ENCODE results near the gene MAP2K2. TPM values are rescaled to one million over a fixed set of nuclear protein-coding genes. Genes with fewer than 3 reads are reported as not detected.

Gene MAP2K2
- total and polyA plus RNA-seq, 9 of the 15 experiments (the other 6 are each of a cell fraction or from before 2014, with no cell fraction given) = 1.0 to 151 (median 58.3) TPM

DNA sequence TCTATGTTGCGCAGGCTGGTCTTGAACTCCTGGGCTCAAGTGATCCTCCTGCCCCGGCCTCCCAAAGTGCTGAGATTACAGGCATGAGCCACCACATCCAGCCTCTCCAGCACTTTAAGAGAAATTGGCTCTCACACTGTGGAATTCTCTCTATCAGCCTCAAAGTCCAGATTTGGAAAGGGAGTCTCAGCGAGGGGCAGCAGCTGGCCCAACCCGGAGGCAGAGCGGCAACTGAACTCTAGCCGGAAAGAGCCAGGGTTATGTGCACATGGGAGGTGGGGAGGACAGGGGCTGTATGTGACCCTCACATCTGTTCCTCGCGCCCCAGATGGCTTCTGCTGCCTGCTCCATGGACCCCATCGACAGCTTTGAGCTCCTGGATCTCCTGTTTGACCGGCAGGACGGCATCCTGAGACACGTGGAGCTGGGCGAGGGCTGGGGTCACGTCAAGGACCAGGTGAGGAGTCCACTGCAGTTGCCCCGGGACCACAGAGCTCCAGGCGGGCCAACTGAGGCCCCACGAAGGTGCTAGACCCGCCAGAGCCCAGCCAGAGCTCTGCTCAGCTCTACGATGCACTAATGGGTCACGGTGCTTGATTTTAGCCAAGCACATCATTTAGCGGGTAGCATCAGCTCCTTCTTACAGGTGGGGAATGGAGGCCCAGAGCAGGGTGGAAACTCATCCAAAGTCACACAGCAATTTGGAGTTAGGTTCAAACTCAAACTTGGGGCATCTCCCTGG is 30.8 kb upstream of the MAP2K2 start:
- CTCF ChIA-PET (ENCODE audit: low intra/inter-chr PET ratio) = no interaction called here
- H3K4me3 ChIP-seq = no peak overlapping the region
- POLR2A ChIA-PET = interaction anchor here (0.6 to 1.5 kb wide), 5 partner anchors 11 to 1765 kb away, joined by 3 to 5 read pairs (median 3); partner anchors contain the start of gene EEF2
- H3K27me3 ChIP-seq (ENCODE audit: control insufficient read depth in 2 of 2, insufficient read depth in 2 of 2, low read length in 2 of 2) = peaks cover 11 to 28% of the 10 kb centered on the region in 2 experiments; a peak in 4 of 5 replicates
- peak overlapping the region in 1 of 2 experiments; percentile 71; a peak in 1 of 4 replicates for H3K9ac ChIP-seq (ENCODE audit: insufficient read depth in 1 of 2, low read depth in 2 of 2, low read length in 2 of 2)
- DNase-seq (ENCODE audit: extremely low read depth in 1 of 4, low spot score in 3 of 4) (peak in 1 of 4 experiments; percentile 4), FAIRE-seq (no peak), ATAC-seq (no peak)
- no peak overlapping the region for H3K27ac ChIP-seq (ENCODE audit: extremely low read depth, low read depth, low read length)
- no peaks in the 10 kb centered on the region for H4K20me1 ChIP-seq (replicated peaks; ENCODE audit: control insufficient read depth, insufficient read depth, low read length)
- intact Hi-C loops (cut with micrococcal nuclease) = no loop called here
- H2AFZ ChIP-seq (ENCODE audit: low read depth, low read length) = no peak overlapping the region
- H3K79me2 ChIP-seq (ENCODE audit: control insufficient read depth, insufficient read depth, low read length) = no peaks in the 10 kb centered on the region
- WGBS (ENCODE audit: insufficient coverage, low coverage, missing lambda C conversion rate) = 20% methylated on average over 21 of the region's 21 CpGs
- no peaks in the 10 kb centered on the region for H3K9me1 ChIP-seq (ENCODE audit: control insufficient read depth, insufficient read depth, low read length)
- peaks cover 2 to 19% of the 10 kb centered on the region in 2 experiments; a peak in 3 of 5 replicates for H3K4me1 ChIP-seq (replicated peaks in 1 of 2; ENCODE audit: control insufficient read depth in 2 of 2, insufficient read depth in 2 of 2, low read length in 2 of 2)
- no peaks in the 10 kb centered on the region for H3K36me3 ChIP-seq (ENCODE audit: control insufficient read depth, insufficient read depth, low read length)
- TF ChIP-seq RBM25 (IDR thresholded peaks at IDR 0.05; ENCODE audit: low read depth, low read length, severe bottlenecking) (peak; percentile 40), USF1 (CRISPR knock-in tag; IDR thresholded peaks at IDR 0.05) (no peak), BCOR (IDR thresholded peaks at IDR 0.05) (0 out of 2 replicates have a peak, but pooled peaks have one; percentile 47), HNRNPK (IDR thresholded peaks at IDR 0.05; ENCODE audit: low read depth, low read length, poor library complexity, severe bottlenecking) (no peak), ZNF280A (IDR thresholded peaks at IDR 0.05; ENCODE audit: low read depth, partially characterized antibody) (no peak)
- H3K9me3 ChIP-seq (replicated peaks; ENCODE audit: control insufficient read depth, insufficient read depth, low read depth, low read length) = no peaks in the 10 kb centered on the region
- in situ Hi-C loops (cut with MboI) = no loop called here
- no TSS peak for BruUV-seq (replicated peaks)
- no peak overlapping the region for H3K4me2 ChIP-seq (ENCODE audit: insufficient read depth, low read length)
